Central memory CD8-positive, alpha-beta T cell (primary cell): ENCODE measurements around the gene CTXN1.
"Not testable (repeated sequence)": the region's sequence is repeated elsewhere in the genome, so short reads cannot be mapped to it uniquely, and the experiment has no call there.

Experiments used
- ATAC-seq: fragments of 150-1000 bp; cut with Tn5 transposase; replicated peaks from 2 replicates; pipeline ENCODE4 v1.10.0; 2022; ENCODE audit warnings: mild to moderate bottlenecking, moderate FRiP score, moderate number of reproducible peaks; ENCODE audit not compliant: poor library complexity, severe bottlenecking; ENCODE audit errors: extremely low read depth
- DNase-seq, 2 donors: peaks; one replicate each; pipeline ENCODE4 v3.0.0; 2021; ENCODE audit warnings: low spot score in 2 of 2
- H3K27ac Mint-ChIP-seq: one replicate; pipeline ENCODE4 v1.8.0; 2022; ENCODE audit warnings: low read depth, mild to moderate bottlenecking, moderate library complexity, mixed read lengths
- H3K27me3 Mint-ChIP-seq: one replicate; pipeline ENCODE4 v1.8.0; 2022; ENCODE audit warnings: mixed read lengths
- H3K36me3 Mint-ChIP-seq: one replicate; pipeline ENCODE4 v1.8.0; 2022; ENCODE audit warnings: mild to moderate bottlenecking, moderate library complexity, mixed read lengths; ENCODE audit not compliant: insufficient read depth
- H3K4me1 Mint-ChIP-seq: one replicate; pipeline ENCODE4 v1.8.0; 2022; ENCODE audit warnings: mixed read lengths
- H3K4me3 Mint-ChIP-seq: one replicate; pipeline ENCODE4 v1.8.0; 2022; ENCODE audit warnings: mild to moderate bottlenecking, moderate library complexity, mixed read lengths
- H3K9me3 Mint-ChIP-seq: one replicate; pipeline ENCODE4 v1.8.0; 2022; ENCODE audit warnings: mixed read lengths

Gene CTXN1

GRCh38 chr19:7940841-7941240 is 14.9 kb upstream of the CTXN1 start:
- peaks cover 45% of the 10 kb centered on the region for H3K36me3 Mint-ChIP-seq
- no peaks in the 10 kb centered on the region for H3K27me3 Mint-ChIP-seq
- peaks cover 28% of the 10 kb centered on the region for H3K4me1 Mint-ChIP-seq
- DNase-seq = no peak
- no peaks in the 10 kb centered on the region for H3K9me3 Mint-ChIP-seq
- ATAC-seq = no peak
- H3K27ac Mint-ChIP-seq = no peak overlapping the region
- no peak overlapping the region for H3K4me3 Mint-ChIP-seq

GRCh38 chr19:7934766-7935165 is 8.8 kb upstream of the CTXN1 start:
- H3K36me3 Mint-ChIP-seq = peaks cover 46% of the 10 kb centered on the region
- no peak overlapping the region for H3K4me3 Mint-ChIP-seq
- DNase-seq (no peak), ATAC-seq (no peak)
- no peaks in the 10 kb centered on the region for H3K27me3 Mint-ChIP-seq
- H3K9me3 Mint-ChIP-seq = no peaks in the 10 kb centered on the region
- H3K27ac Mint-ChIP-seq = no peak overlapping the region
- H3K4me1 Mint-ChIP-seq = peaks cover 6% of the 10 kb centered on the region

- Mint-ChIP-seq H3K36me3 (peaks cover 50% of the 10 kb centered on the region), H3K4me1 (peaks cover 11% of the 10 kb centered on the region), H3K4me3 (no peak overlapping the region), H3K27ac (no peak overlapping the region), H3K9me3 (no peaks in the 10 kb centered on the region), H3K27me3 (no peaks in the 10 kb centered on the region)
- ATAC-seq (no peak), DNase-seq (no peak)
Observed at GRCh38 chr19:7933828-7934725, 8.1 kb upstream of the CTXN1 start.

GRCh38 chr19:7933411-7933810 is 7.5 kb upstream of the CTXN1 start:
- DNase-seq (no peak), ATAC-seq (no peak)
- Mint-ChIP-seq H3K27ac (no peak overlapping the region), H3K9me3 (no peaks in the 10 kb centered on the region), H3K4me1 (peaks cover 10% of the 10 kb centered on the region), H3K27me3 (no peaks in the 10 kb centered on the region), H3K4me3 (no peak overlapping the region), H3K36me3 (peaks cover 47% of the 10 kb centered on the region)

- Mint-ChIP-seq H3K4me1 (peaks cover 10% of the 10 kb centered on the region), H3K9me3 (no peaks in the 10 kb centered on the region), H3K4me3 (no peak overlapping the region), H3K27me3 (no peaks in the 10 kb centered on the region), H3K36me3 (peaks cover 46% of the 10 kb centered on the region), H3K27ac (no peak overlapping the region)
- ATAC-seq (no peak), DNase-seq (no peak)
Observed at GRCh38 chr19:7932930-7933300, 7.0 kb upstream of the CTXN1 start.

- Mint-ChIP-seq H3K27me3 (no peaks in the 10 kb centered on the region), H3K27ac (no peak overlapping the region), H3K36me3 (peaks cover 41% of the 10 kb centered on the region), H3K9me3 (no peaks in the 10 kb centered on the region), H3K4me1 (peaks cover 10% of the 10 kb centered on the region), H3K4me3 (no peak overlapping the region)
- DNase-seq (no peak), ATAC-seq (no peak)
Observed at GRCh38 chr19:7932276-7932929, 6.5 kb upstream of the CTXN1 start.

- Mint-ChIP-seq H3K36me3 (peaks cover 37% of the 10 kb centered on the region), H3K4me3 (no peak overlapping the region)
Observed at GRCh38 chr19:7931221-7932061, 5.5 kb upstream of the CTXN1 start.

GRCh38 chr19:7930765-7931164 is 4.8 kb upstream of the CTXN1 start:
- peaks cover 16% of the 10 kb centered on the region for H3K4me1 Mint-ChIP-seq
- no peak overlapping the region for H3K27ac Mint-ChIP-seq
- ATAC-seq (no peak), DNase-seq (no peak)
- no peaks in the 10 kb centered on the region for H3K9me3 Mint-ChIP-seq
- H3K27me3 Mint-ChIP-seq = no peaks in the 10 kb centered on the region
- no peak overlapping the region for H3K4me3 Mint-ChIP-seq
- peaks cover 34% of the 10 kb centered on the region for H3K36me3 Mint-ChIP-seq

More at GRCh38 chr19:7931221-7932061, 5.5 kb upstream of the CTXN1 start:
- no peak for ATAC-seq
- Mint-ChIP-seq H3K4me1 (peaks cover 13% of the 10 kb centered on the region), H3K9me3 (no peaks in the 10 kb centered on the region), H3K27ac (no peak overlapping the region), H3K27me3 (no peaks in the 10 kb centered on the region)
- DNase-seq = no peak

- peak overlapping the region; percentile 76 for H3K27ac Mint-ChIP-seq
- not testable (repeated sequence) for ATAC-seq, H3K9me3 Mint-ChIP-seq, H3K27me3 Mint-ChIP-seq, H3K4me3 Mint-ChIP-seq, DNase-seq
- H3K4me1 Mint-ChIP-seq = peaks cover 16% of the 10 kb centered on the region
- peaks cover 32% of the 10 kb centered on the region for H3K36me3 Mint-ChIP-seq
Observed at GRCh38 chr19:7930030-7930429, 4.1 kb upstream of the CTXN1 start.

GRCh38 chr19:7928741-7929701 is 3.1 kb upstream of the CTXN1 start:
- H3K4me3 Mint-ChIP-seq = no peak overlapping the region

GRCh38 chr19:7928334-7928706 is 2.4 kb upstream of the CTXN1 start:
- Mint-ChIP-seq H3K4me3 (no peak overlapping the region), H3K27ac (peak overlapping the region; percentile 76), H3K27me3 (no peaks in the 10 kb centered on the region), H3K36me3 (peaks cover 28% of the 10 kb centered on the region), H3K9me3 (no peaks in the 10 kb centered on the region), H3K4me1 (peaks cover 16% of the 10 kb centered on the region)
- ATAC-seq (no peak), DNase-seq (no peak)

More at GRCh38 chr19:7928741-7929701, 3.1 kb upstream of the CTXN1 start:
- ATAC-seq (peak; percentile 70), DNase-seq (peak; percentile 75 to 82)
- Mint-ChIP-seq H3K36me3 (peaks cover 28% of the 10 kb centered on the region), H3K27ac (peak overlapping the region; percentile 76), H3K9me3 (no peaks in the 10 kb centered on the region), H3K4me1 (peaks cover 16% of the 10 kb centered on the region), H3K27me3 (no peaks in the 10 kb centered on the region)
